ENCODE results near the gene RELN. TPM values are rescaled to one million over a fixed set of nuclear protein-coding genes. Genes with fewer than 3 reads are reported as not detected.

The RELN gene
- total RNA-seq, 2 experiments from 2014 or later: not detected

- ChIA-PET POLR2A (no interaction called here), CTCF (no interaction called here)
- intact Hi-C loops (cut with DNase I, micrococcal nuclease): no loop called here
- peaks cover 4% of the 10 kb centered on the region for H3K27me3 Mint-ChIP-seq
- Histone ChIP-seq H3K4me1 (ENCODE audit: insufficient read depth, low read length) (no peaks in the 10 kb centered on the region), H3K27ac (ENCODE audit: low read depth in 1 of 2, low read length in 2 of 2) (no peak overlapping the region), H3K27me3 (ENCODE audit: control insufficient read depth in 1 of 2, insufficient read depth in 2 of 2, low read length in 2 of 2) (peaks cover 0 to 4% of the 10 kb centered on the region in 2 experiments), H3K9me3 (ENCODE audit: control insufficient read depth in 1 of 2, insufficient read depth in 1 of 2, low read length in 2 of 2) (peaks cover 0 to 9% of the 10 kb centered on the region in 2 experiments), H3K36me3 (ENCODE audit: insufficient read depth, low read length) (no peaks in the 10 kb centered on the region), H3K4me3 (ENCODE audit: low read length) (no peak overlapping the region)
- DNase-seq (no peak), ATAC-seq (ENCODE audit: poor library complexity) (no peak)
- no peak for TF ChIP-seq CTCF (IDR thresholded peaks at IDR 0.05)
- no peak overlapping the region for H3K27ac Mint-ChIP-seq
- no peaks in the 10 kb centered on the region for H3K4me1 Mint-ChIP-seq (ENCODE audit: low read depth)
- H3K4me3 Mint-ChIP-seq: no peak overlapping the region
- peaks cover 11% of the 10 kb centered on the region for H3K9me3 Mint-ChIP-seq
- no peaks in the 10 kb centered on the region for H3K36me3 Mint-ChIP-seq (ENCODE audit: low read depth)
These were observed 345.1 kb downstream of the RELN start for GRCh38 chr7:103644319-103644718.

GRCh38 chr7:103640031-103640779 is 349.3 kb downstream of the RELN start:
- Mint-ChIP-seq H3K27ac (no peak overlapping the region), H3K36me3 (ENCODE audit: low read depth) (no peaks in the 10 kb centered on the region), H3K27me3 (peaks cover 20% of the 10 kb centered on the region), H3K4me1 (ENCODE audit: low read depth) (no peaks in the 10 kb centered on the region), H3K4me3 (no peak overlapping the region), H3K9me3 (peaks cover 4% of the 10 kb centered on the region)
- POLR2A ChIA-PET: no interaction called here
- CTCF ChIA-PET: no interaction called here
- Histone ChIP-seq H3K4me1 (ENCODE audit: insufficient read depth, low read length) (no peaks in the 10 kb centered on the region), H3K36me3 (ENCODE audit: insufficient read depth, low read length) (no peaks in the 10 kb centered on the region), H3K27me3 (ENCODE audit: control insufficient read depth in 1 of 2, insufficient read depth in 2 of 2, low read length in 2 of 2) (peaks cover 0 to 6% of the 10 kb centered on the region in 2 experiments), H3K27ac (ENCODE audit: low read depth in 1 of 2, low read length in 2 of 2) (no peak overlapping the region), H3K9me3 (ENCODE audit: control insufficient read depth in 1 of 2, insufficient read depth in 1 of 2, low read length in 2 of 2) (peaks cover 0 to 9% of the 10 kb centered on the region in 2 experiments), H3K4me3 (ENCODE audit: low read length) (no peak overlapping the region)
- TF ChIP-seq CTCF (IDR thresholded peaks at IDR 0.05): no peak
- intact Hi-C loops (cut with DNase I, micrococcal nuclease): no loop called here
- no peak for DNase-seq
- ATAC-seq (ENCODE audit: poor library complexity): no peak

- H3K9me3 ChIP-seq (ENCODE audit: control insufficient read depth in 1 of 2, insufficient read depth in 1 of 2, low read length in 2 of 2): no peaks in the 10 kb centered on the region
- POLR2A ChIA-PET: no interaction called here
These were observed 351.7 kb downstream of the RELN start for GRCh38 chr7:103637726-103638125.

More at GRCh38 chr7:103637726-103638125, 351.7 kb downstream of the RELN start:
- Mint-ChIP-seq H3K4me1 (ENCODE audit: low read depth) (no peaks in the 10 kb centered on the region), H3K36me3 (ENCODE audit: low read depth) (no peaks in the 10 kb centered on the region), H3K4me3 (no peak overlapping the region), H3K27ac (no peak overlapping the region), H3K27me3 (peaks cover 20% of the 10 kb centered on the region), H3K9me3 (no peaks in the 10 kb centered on the region)
- H3K27ac ChIP-seq (ENCODE audit: low read depth in 1 of 2, low read length in 2 of 2): no peak overlapping the region
- H3K27me3 ChIP-seq (ENCODE audit: control insufficient read depth in 1 of 2, insufficient read depth in 2 of 2, low read length in 2 of 2): peaks cover 0 to 4% of the 10 kb centered on the region in 2 experiments
- no peak overlapping the region for H3K4me3 ChIP-seq (ENCODE audit: low read length)
- ATAC-seq (ENCODE audit: poor library complexity) (no peak), DNase-seq (no peak)
- no peak for TF ChIP-seq CTCF (IDR thresholded peaks at IDR 0.05)
- CTCF ChIA-PET: no interaction called here
- intact Hi-C loops (cut with DNase I, micrococcal nuclease): no loop called here
- H3K36me3 ChIP-seq (ENCODE audit: insufficient read depth, low read length): no peaks in the 10 kb centered on the region
- H3K4me1 ChIP-seq (ENCODE audit: insufficient read depth, low read length): no peaks in the 10 kb centered on the region

Data from CD4-positive, alpha-beta T cell (primary cell).